PFSK-1 (cell line): ENCODE data around the gene GTPBP3.

Source experiments
- FOXP2 ChIP-seq: optimal IDR thresholded peaks from 2 replicates; pipeline ENCODE3; 2011; ENCODE audit warnings: borderline replicate concordance, control low read depth, inconsistent platforms; ENCODE audit not compliant: insufficient read depth; ENCODE audit errors: extremely low read length, extremely low read depth
- POLR2AphosphoS5 ChIP-seq: IDR thresholded peaks from 2 replicates; pipeline ENCODE4 v1.6.1; 2012; ENCODE audit warnings: low read depth, mild to moderate bottlenecking, control low read depth, low read length, moderate library complexity
- REST ChIP-seq, 2 experiments: IDR thresholded peaks; 2 replicates each; pipeline versions ENCODE4 v1.6.1 to v1.8.0; 2011 to 2012; ENCODE audit warnings: low read depth in 2 of 2, low read length in 2 of 2, control low read depth in 1 of 2, inconsistent platforms in 1 of 2, mild to moderate bottlenecking in 1 of 2, moderate library complexity in 1 of 2; ENCODE audit not compliant: insufficient read depth in 1 of 2
- SIN3A ChIP-seq: IDR thresholded peaks from 2 replicates; pipeline ENCODE4 v1.6.1; 2012; ENCODE audit warnings: mild to moderate bottlenecking, low read length, moderate library complexity, borderline replicate concordance; ENCODE audit not compliant: insufficient read depth
- TAF1 ChIP-seq: IDR thresholded peaks from 2 replicates; pipeline ENCODE4 v1.6.1; 2012; ENCODE audit warnings: low read length, control low read depth, borderline replicate concordance; ENCODE audit not compliant: insufficient read depth

The GTPBP3 gene

GRCh38 chr19:17337675-17338432 lies 501 bp downstream of the GTPBP3 start:
- TF ChIP-seq REST (IDR thresholded peaks at IDR 0.05; ENCODE audit: insufficient read depth in 1 of 2, low read depth in 2 of 2, low read length in 2 of 2) (no peak), TAF1 (no peak), FOXP2 (no peak), SIN3A (no peak), POLR2AphosphoS5 (no peak)

GRCh38 chr19:17338433-17339078 lies 1.2 kb downstream of the GTPBP3 start:
- TF ChIP-seq TAF1 (no peak), SIN3A (no peak), REST (IDR thresholded peaks at IDR 0.05; ENCODE audit: insufficient read depth in 1 of 2, low read depth in 2 of 2, low read length in 2 of 2) (no peak), FOXP2 (no peak), POLR2AphosphoS5 (no peak)

GRCh38 chr19:17339088-17339741 lies 1.9 kb downstream of the GTPBP3 start:
- TF ChIP-seq TAF1: no peak
- no peak for TF ChIP-seq SIN3A
- TF ChIP-seq POLR2AphosphoS5: no peak
- no peak for TF ChIP-seq FOXP2
- no peak for TF ChIP-seq REST (IDR thresholded peaks at IDR 0.05; ENCODE audit: insufficient read depth in 1 of 2, low read depth in 2 of 2, low read length in 2 of 2)

GRCh38 chr19:17340302-17340870 lies 3.0 kb downstream of the GTPBP3 start:
- TF ChIP-seq POLR2AphosphoS5 (no peak), FOXP2 (no peak), TAF1 (no peak), REST (IDR thresholded peaks at IDR 0.05; ENCODE audit: insufficient read depth in 1 of 2, low read depth in 2 of 2, low read length in 2 of 2) (no peak), SIN3A (no peak)
